Measurements from ENCODE around the gene NOL4L. TPM values are rescaled to one million over a fixed set of nuclear protein-coding genes. Genes with fewer than 3 reads are reported as not detected.
A peak's percentile ranks its signal among the peaks of the same experiment; 100 is the strongest.

Gene NOL4L
- polyA plus RNA-seq, 3 donors, result 1.1 to 30.9 (median 2.8) TPM

- H3K4me1 ChIP-seq (ENCODE audit: control insufficient read depth in 1 of 2, insufficient read depth in 2 of 2, low read length in 2 of 2), result no peaks in the 10 kb centered on the region
- Mint-ChIP-seq H3K27me3 (ENCODE audit: low read depth in 3 of 3) (no peaks in the 10 kb centered on the region), H3K36me3 (peaks cover 58 to 71% of the 10 kb centered on the region in 2 donors), H3K4me1 (no peaks in the 10 kb centered on the region), H3K4me3 (no peak overlapping the region), H3K27ac (no peak overlapping the region), H3K9me3 (no peaks in the 10 kb centered on the region)
- H3K27me3 ChIP-seq (ENCODE audit: control insufficient read depth in 2 of 2, insufficient read depth in 2 of 2, low read length in 2 of 2), result no peaks in the 10 kb centered on the region
- H3K9me3 ChIP-seq (replicated peaks in 1 of 2; ENCODE audit: control insufficient read depth in 1 of 2, insufficient read depth in 1 of 2, low read length in 2 of 2), result no peaks in the 10 kb centered on the region
- H3K36me3 ChIP-seq (replicated peaks in 1 of 2; ENCODE audit: control insufficient read depth in 1 of 2, insufficient read depth in 2 of 2, low read length in 2 of 2), result peaks cover 51 to 96% of the 10 kb centered on the region in 2 donors
- no peak for DNase-seq
- no peak overlapping the region for H3K9ac ChIP-seq (ENCODE audit: insufficient read depth, low read length, poor library complexity, severe bottlenecking)
- H4K20me1 ChIP-seq (ENCODE audit: insufficient read depth, low read length), result no peaks in the 10 kb centered on the region
- intact Hi-C loops (cut with micrococcal nuclease), result no loop called here
- WGBS (ENCODE audit: insufficient coverage), result 100% methylated on average over 3 of the region's 11 CpGs
- no peak overlapping the region for H3K4me3 ChIP-seq (replicated peaks in 1 of 3; ENCODE audit: low read depth in 2 of 3, low read length in 3 of 3)
- H3K79me2 ChIP-seq (ENCODE audit: insufficient read depth, low read length), result no peaks in the 10 kb centered on the region
- TF ChIP-seq, protein P1, sequence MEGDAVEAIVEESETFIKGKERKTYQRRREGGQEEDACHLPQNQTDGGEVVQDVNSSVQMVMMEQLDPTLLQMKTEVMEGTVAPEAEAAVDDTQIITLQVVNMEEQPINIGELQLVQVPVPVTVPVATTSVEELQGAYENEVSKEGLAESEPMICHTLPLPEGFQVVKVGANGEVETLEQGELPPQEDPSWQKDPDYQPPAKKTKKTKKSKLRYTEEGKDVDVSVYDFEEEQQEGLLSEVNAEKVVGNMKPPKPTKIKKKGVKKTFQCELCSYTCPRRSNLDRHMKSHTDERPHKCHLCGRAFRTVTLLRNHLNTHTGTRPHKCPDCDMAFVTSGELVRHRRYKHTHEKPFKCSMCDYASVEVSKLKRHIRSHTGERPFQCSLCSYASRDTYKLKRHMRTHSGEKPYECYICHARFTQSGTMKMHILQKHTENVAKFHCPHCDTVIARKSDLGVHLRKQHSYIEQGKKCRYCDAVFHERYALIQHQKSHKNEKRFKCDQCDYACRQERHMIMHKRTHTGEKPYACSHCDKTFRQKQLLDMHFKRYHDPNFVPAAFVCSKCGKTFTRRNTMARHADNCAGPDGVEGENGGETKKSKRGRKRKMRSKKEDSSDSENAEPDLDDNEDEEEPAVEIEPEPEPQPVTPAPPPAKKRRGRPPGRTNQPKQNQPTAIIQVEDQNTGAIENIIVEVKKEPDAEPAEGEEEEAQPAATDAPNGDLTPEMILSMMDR (IDR thresholded peaks at IDR 0.05), result no peak
- no peak overlapping the region for H2AFZ ChIP-seq (ENCODE audit: insufficient read depth, low read depth, low read length, poor library complexity, severe bottlenecking)
- H3K27ac ChIP-seq (ENCODE audit: low read depth in 1 of 2, low read length in 2 of 2), result no peak overlapping the region
- no peak overlapping the region for H3K4me2 ChIP-seq (replicated peaks; ENCODE audit: extremely low read depth, low read length, poor library complexity, severe bottlenecking)
These were observed 145.9 kb downstream of the NOL4L start for GRCh38 chr20:32439132-32439829.

DNA sequence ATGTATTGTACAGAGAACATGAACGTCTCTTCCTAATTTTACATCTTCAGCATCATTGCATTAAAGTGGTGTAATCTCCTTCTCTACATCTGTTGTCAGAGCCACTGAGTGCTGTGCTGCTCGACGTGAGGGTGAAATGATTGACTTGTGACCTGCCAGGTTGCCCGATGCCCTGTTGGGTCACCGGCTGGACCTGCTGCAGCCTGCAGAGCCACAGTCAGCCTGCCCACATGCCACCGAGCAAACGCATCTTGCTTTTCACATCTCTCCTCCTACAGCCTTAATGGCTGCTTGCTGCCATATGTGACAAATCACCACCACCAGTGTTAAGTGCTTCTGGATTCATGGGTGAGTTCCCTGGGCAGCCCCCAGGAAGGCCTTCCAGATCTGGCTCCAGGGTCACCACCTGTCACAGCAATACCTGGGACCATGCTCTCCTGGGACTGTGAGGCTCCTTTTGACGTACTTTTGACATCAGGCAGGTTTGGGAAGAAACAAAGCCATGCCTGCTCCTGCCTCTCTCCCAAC lies 146.7 kb downstream of the NOL4L start:
- Histone ChIP-seq H3K4me1 (ENCODE audit: control insufficient read depth in 1 of 2, insufficient read depth in 2 of 2, low read length in 2 of 2) (no peaks in the 10 kb centered on the region), H3K27ac (ENCODE audit: low read depth in 1 of 2, low read length in 2 of 2) (no peak overlapping the region), H3K4me2 (replicated peaks; ENCODE audit: extremely low read depth, low read length, poor library complexity, severe bottlenecking) (no peak overlapping the region), H3K4me3 (replicated peaks in 1 of 3; ENCODE audit: low read depth in 2 of 3, low read length in 3 of 3) (no peak overlapping the region), H4K20me1 (ENCODE audit: insufficient read depth, low read length) (no peaks in the 10 kb centered on the region), H3K9me3 (replicated peaks in 1 of 2; ENCODE audit: control insufficient read depth in 1 of 2, insufficient read depth in 1 of 2, low read length in 2 of 2) (no peaks in the 10 kb centered on the region), H3K79me2 (ENCODE audit: insufficient read depth, low read length) (no peaks in the 10 kb centered on the region), H3K9ac (ENCODE audit: insufficient read depth, low read length, poor library complexity, severe bottlenecking) (no peak overlapping the region), H3K36me3 (replicated peaks in 1 of 2; ENCODE audit: control insufficient read depth in 1 of 2, insufficient read depth in 2 of 2, low read length in 2 of 2) (peaks cover 59 to 97% of the 10 kb centered on the region in 2 donors), H3K27me3 (ENCODE audit: control insufficient read depth in 2 of 2, insufficient read depth in 2 of 2, low read length in 2 of 2) (no peaks in the 10 kb centered on the region), H2AFZ (ENCODE audit: insufficient read depth, low read depth, low read length, poor library complexity, severe bottlenecking) (no peak overlapping the region)
- Mint-ChIP-seq H3K4me3 (no peak overlapping the region), H3K9me3 (no peaks in the 10 kb centered on the region), H3K4me1 (no peaks in the 10 kb centered on the region), H3K27ac (peak overlapping the region in 4 of 7 donors; percentile 35 to 64 (median 44)), H3K27me3 (ENCODE audit: low read depth in 3 of 3) (no peaks in the 10 kb centered on the region), H3K36me3 (peaks cover 60 to 76% of the 10 kb centered on the region in 2 donors)
- TF ChIP-seq, protein P1 (IDR thresholded peaks at IDR 0.05), result no peak
- no peak for DNase-seq
- intact Hi-C loops (cut with micrococcal nuclease), result no loop called here
- 96% methylated on average over 6 of the region's 8 CpGs for WGBS (ENCODE audit: insufficient coverage)

Measured in CD14-positive monocyte (primary cell).